Nephron progenitor cell (in vitro differentiated cells): ENCODE data around the gene RPP25L.
A peak's percentile ranks its signal among the peaks of the same experiment; 100 is the strongest.

Experiments used
- DNase-seq: peaks from one replicate; pipeline ENCODE4 v3.0.0; 2021
- H3K27ac Mint-ChIP-seq: 2 replicates; pipeline ENCODE4 v1.8.0; 2021; ENCODE audit warnings: mild to moderate bottlenecking, moderate library complexity, mixed read lengths
- H3K27me3 Mint-ChIP-seq: 2 replicates; pipeline ENCODE4 v1.8.0; 2021; ENCODE audit warnings: mild to moderate bottlenecking, low read depth, mixed read lengths; ENCODE audit not compliant: poor library complexity
- H3K36me3 Mint-ChIP-seq: 2 replicates; pipeline ENCODE4 v1.8.0; 2021; ENCODE audit warnings: low read depth, mixed read lengths
- H3K4me1 Mint-ChIP-seq: 2 replicates; pipeline ENCODE4 v1.8.0; 2021; ENCODE audit warnings: mixed read lengths
- H3K4me3 Mint-ChIP-seq: 2 replicates; pipeline ENCODE4 v1.8.0; 2021; ENCODE audit warnings: mild to moderate bottlenecking, moderate library complexity, mixed read lengths
- H3K9me3 Mint-ChIP-seq: 2 replicates; pipeline ENCODE4 v1.8.0; 2021; ENCODE audit warnings: mild to moderate bottlenecking, moderate library complexity, mixed read lengths
- CTCF ChIP-seq: fragments of 200-600 bp; sonication (generic); IDR thresholded peaks from 2 replicates; pipeline ENCODE4 v1.5.0; 2021; ENCODE audit warnings: antibody characterized with exemption

RPP25L gene

GRCh38 chr9:34654323-34655051 is 42.6 kb upstream of the RPP25L start:
- no peak for DNase-seq
- Mint-ChIP-seq H3K27ac (peak overlapping the region; percentile 83), H3K4me1 (peaks cover 84% of the 10 kb centered on the region), H3K27me3 (peaks cover 4% of the 10 kb centered on the region), H3K36me3 (peaks cover 5% of the 10 kb centered on the region), H3K4me3 (peak overlapping the region; percentile 52), H3K9me3 (no peaks in the 10 kb centered on the region)
- TF ChIP-seq CTCF, result no peak

- Mint-ChIP-seq H3K4me3 (peak overlapping the region; percentile 82), H3K9me3 (no peaks in the 10 kb centered on the region), H3K36me3 (peaks cover 15% of the 10 kb centered on the region), H3K4me1 (peaks cover 89% of the 10 kb centered on the region), H3K27me3 (peaks cover 4% of the 10 kb centered on the region), H3K27ac (peak overlapping the region; percentile 98)
- no peak for TF ChIP-seq CTCF
- peak; percentile 58 for DNase-seq
These were observed 41.5 kb upstream of the RPP25L start for GRCh38 chr9:34653151-34654072.

- Mint-ChIP-seq H3K4me1 (peaks cover 89% of the 10 kb centered on the region), H3K4me3 (peak overlapping the region; percentile 82), H3K27me3 (peaks cover 4% of the 10 kb centered on the region), H3K27ac (peak overlapping the region; percentile 98), H3K36me3 (peaks cover 23% of the 10 kb centered on the region), H3K9me3 (no peaks in the 10 kb centered on the region)
- DNase-seq, result no peak
- no peak for TF ChIP-seq CTCF
These were observed 40.7 kb upstream of the RPP25L start for GRCh38 chr9:34652602-34653000.

DNA sequence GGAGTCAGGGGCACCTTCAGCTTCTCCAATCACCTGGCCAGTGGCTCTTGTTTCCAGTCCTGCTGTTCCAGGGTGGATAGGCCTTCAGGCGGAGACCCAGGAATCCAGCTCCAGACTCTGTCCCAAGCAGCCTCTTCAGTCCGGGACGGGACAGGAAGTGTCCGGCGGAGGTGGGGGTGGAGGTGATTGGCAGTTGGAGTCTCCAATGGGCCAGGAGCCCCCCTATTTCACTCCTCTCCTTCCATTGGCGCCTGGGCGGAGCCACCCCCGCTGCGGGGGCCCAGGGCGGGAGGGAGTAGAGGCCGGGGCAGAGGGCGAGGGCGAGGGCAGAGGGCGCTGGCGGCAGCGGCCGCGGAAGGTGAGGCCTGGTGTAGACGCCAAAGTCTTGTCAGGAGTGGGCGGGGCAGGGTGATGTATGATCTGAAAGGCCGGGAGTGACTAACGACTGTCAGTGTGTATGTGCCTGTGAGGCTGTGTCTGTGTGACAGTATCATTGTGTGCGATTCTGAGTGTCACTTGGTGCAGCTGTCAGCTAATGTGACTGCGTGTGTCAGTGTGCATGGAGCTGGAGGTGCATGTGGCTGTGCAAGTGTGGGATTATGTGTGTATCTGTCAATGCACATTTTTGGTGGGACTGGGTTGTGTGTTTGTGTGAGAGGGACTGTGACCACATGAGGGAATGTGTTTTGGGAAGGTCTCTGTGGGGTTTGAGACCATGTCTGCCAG is 40.1 kb upstream of the RPP25L start, which contains the start of gene IL11RA:
Gene IL11RA, plus strand, starts transcription at position 310 of the 726 bp plus-strand sequence. CDS start 3,033 bp downstream, outside the sequence.
- Mint-ChIP-seq H3K36me3 (peaks cover 24% of the 10 kb centered on the region), H3K4me1 (peaks cover 90% of the 10 kb centered on the region), H3K9me3 (no peaks in the 10 kb centered on the region), H3K4me3 (peak within 1 kb of the TSS; percentile 82), H3K27ac (peak within 1 kb of the TSS; percentile 99), H3K27me3 (peaks cover 4% of the 10 kb centered on the region)
- peak; percentile 91 for DNase-seq
- TF ChIP-seq CTCF, result no peak

DNA sequence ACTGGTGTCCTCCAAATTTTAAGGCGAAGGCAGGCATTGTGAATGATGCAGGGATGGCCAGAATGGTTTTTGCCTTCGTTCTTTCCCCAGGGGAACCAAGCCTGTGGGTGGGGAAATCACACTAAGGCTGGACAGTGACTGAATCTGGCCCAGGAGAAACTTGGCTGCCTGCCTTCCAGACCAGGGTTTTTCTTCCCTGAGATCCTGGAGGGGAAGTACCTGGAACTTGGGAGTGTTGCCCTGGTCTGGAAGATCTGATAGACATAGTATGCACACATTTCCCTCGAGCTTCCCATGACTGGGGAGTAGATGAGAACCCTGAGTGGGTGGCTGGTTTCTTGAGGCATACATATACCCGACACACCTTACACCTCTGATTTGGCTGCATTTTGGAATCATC is 39.4 kb upstream of the RPP25L start:
- peak overlapping the region; percentile 99 for H3K27ac Mint-ChIP-seq
- no peak for TF ChIP-seq CTCF
- peaks cover 87% of the 10 kb centered on the region for H3K4me1 Mint-ChIP-seq
- H3K36me3 Mint-ChIP-seq, result peaks cover 24% of the 10 kb centered on the region
- no peaks in the 10 kb centered on the region for H3K9me3 Mint-ChIP-seq
- peak overlapping the region; percentile 82 for H3K4me3 Mint-ChIP-seq
- DNase-seq, result no peak
- peaks cover 2% of the 10 kb centered on the region for H3K27me3 Mint-ChIP-seq
